MCF 10A (cell line): ENCODE measurements around the gene JAK3. TPM values are rescaled to one million over a fixed set of nuclear protein-coding genes. Genes with fewer than 3 reads are reported as not detected.
A peak's percentile ranks its signal among the peaks of the same experiment; 100 is the strongest.

Experiments used
- BruUV-seq: library from RNA; stranded (reverse); fragments of 400-500 nt; replicated peaks from 2 replicates; lab custom pipeline; 2021; lab: Mats Ljungman, UMichigan
- CTCF ChIA-PET: fragments of 300-600 bp; sonication (Branson Sonifier 250); formaldehyde crosslinking; extraction: SDS; loops from one replicate; lab custom pipeline; 2021; ENCODE audit warnings: antibody characterized with exemption, inconsistent platforms; lab: Yijun Ruan, JAX
- POLR2A ChIA-PET: fragments of 300-600, 350-650 bp; sonication (Branson Sonifier 250); formaldehyde crosslinking; extraction: SDS; loops from one replicate; lab custom pipeline; 2020; ENCODE audit warnings: antibody characterized with exemption, inconsistent platforms; lab: Yijun Ruan, JAX
- DNase-seq: peaks from one replicate; pipeline ENCODE4 v3.0.0-alpha.2; 2018; ENCODE audit not compliant: unreplicated experiment
- H3K27ac Mint-ChIP-seq: one replicate; pipeline ENCODE4 v1.8.0; 2022; ENCODE audit warnings: mild to moderate bottlenecking, low read depth, mixed read lengths; ENCODE audit not compliant: unreplicated experiment
- H3K27me3 Mint-ChIP-seq: one replicate; pipeline ENCODE4 v1.8.0; 2022; ENCODE audit warnings: mixed read lengths; ENCODE audit not compliant: insufficient read depth, unreplicated experiment
- H3K36me3 Mint-ChIP-seq: one replicate; pipeline ENCODE4 v1.8.0; 2022; ENCODE audit warnings: mild to moderate bottlenecking, moderate library complexity, mixed read lengths; ENCODE audit not compliant: insufficient read depth, unreplicated experiment
- H3K4me1 Mint-ChIP-seq: one replicate; pipeline ENCODE4 v1.8.0; 2022; ENCODE audit warnings: mixed read lengths; ENCODE audit not compliant: insufficient read depth, unreplicated experiment
- H3K4me3 Mint-ChIP-seq: one replicate; pipeline ENCODE4 v1.8.0; 2022; ENCODE audit warnings: mild to moderate bottlenecking, moderate library complexity, mixed read lengths; ENCODE audit not compliant: unreplicated experiment
- H3K9me3 Mint-ChIP-seq: one replicate; pipeline ENCODE4 v1.8.0; 2022; ENCODE audit warnings: mixed read lengths; ENCODE audit not compliant: unreplicated experiment
- intact Hi-C: fragments of 100-400 bp; cut with micrococcal nuclease; formaldehyde crosslinking; loops from 2 replicates; pipeline ENCODE4 v1.14.1; 2022
- total RNA-seq: library from RNA; stranded (reverse); gene quantifications from 2 replicates; pipeline ENCODE4 v1.2.3, GENCODE V29; 2022
- TF ChIP-seq, protein P1 (sequence below): fragments of 200-600 bp; IDR thresholded peaks from one replicate; pipeline ENCODE4 v1.8.0; 2022; ENCODE audit warnings: antibody characterized with exemption, mild to moderate bottlenecking; ENCODE audit not compliant: unreplicated experiment

The JAK3 gene
- total RNA-seq, 1 experiment from 2014 or later = not detected

DNA sequence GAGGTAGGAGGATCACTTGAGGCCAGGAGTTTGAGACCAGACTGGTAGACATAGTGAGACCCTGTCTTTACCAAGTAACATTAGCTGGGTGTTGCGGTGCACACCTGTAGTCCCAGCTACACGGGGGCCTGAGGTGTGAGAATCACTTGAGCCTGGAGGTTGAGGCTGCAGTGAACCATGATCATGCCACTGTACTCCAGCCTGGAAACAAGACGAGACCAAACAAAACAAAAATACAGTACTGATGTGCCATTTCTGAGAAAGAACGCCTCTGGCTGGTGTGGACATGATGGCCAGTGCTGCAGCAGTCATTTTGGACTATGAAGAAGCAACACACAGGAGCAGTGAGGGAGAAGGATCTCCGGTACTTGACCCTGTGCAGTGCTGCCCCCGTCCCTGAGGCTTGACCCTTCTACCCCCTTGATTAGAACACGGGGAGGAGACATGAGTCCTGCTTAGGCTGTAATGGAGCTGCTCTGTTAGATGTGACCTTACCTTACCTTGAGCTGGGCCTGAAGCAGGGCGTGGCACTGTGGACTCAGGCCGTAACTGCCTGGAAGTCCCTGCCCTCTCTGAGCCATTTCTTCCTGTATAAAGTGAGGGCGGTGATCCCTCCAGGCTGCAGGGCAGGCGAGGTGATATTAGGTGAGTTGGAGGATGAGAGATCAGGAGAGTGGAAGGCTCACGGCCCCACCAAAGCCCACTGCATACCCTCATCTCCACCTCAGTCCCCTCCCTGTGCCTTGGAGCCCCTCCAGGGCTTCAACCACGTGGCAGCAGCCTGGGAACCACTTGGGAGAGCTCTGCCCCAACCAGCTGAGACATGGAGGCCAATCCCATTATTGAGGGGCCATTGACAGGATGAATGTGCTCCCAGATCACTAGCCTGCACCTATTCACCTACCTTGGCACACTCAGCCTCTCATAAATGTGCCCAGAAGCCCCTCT, 17.9 kb upstream of the JAK3 start:
- BruUV-seq = no TSS peak
- H3K27ac Mint-ChIP-seq = peak overlapping the region; percentile 58
- peaks cover 65% of the 10 kb centered on the region for H3K36me3 Mint-ChIP-seq
- intact Hi-C loops = no loop called here
- CTCF ChIA-PET = interaction anchor here (0.6 to 1.7 kb wide), 6 partner anchors 11 to 298 kb away, joined by 3 to 8 read pairs (median 5); partner anchors contain the start of gene CCDC124
- POLR2A ChIA-PET = interaction anchor here (0.6 to 3.8 kb wide), 12 partner anchors 13 to 354 kb away, joined by 3 to 82 read pairs (median 3); partner anchors contain the start of genes CCDC124 and PGLS
- no peaks in the 10 kb centered on the region for H3K27me3 Mint-ChIP-seq
- TF ChIP-seq, protein P1, sequence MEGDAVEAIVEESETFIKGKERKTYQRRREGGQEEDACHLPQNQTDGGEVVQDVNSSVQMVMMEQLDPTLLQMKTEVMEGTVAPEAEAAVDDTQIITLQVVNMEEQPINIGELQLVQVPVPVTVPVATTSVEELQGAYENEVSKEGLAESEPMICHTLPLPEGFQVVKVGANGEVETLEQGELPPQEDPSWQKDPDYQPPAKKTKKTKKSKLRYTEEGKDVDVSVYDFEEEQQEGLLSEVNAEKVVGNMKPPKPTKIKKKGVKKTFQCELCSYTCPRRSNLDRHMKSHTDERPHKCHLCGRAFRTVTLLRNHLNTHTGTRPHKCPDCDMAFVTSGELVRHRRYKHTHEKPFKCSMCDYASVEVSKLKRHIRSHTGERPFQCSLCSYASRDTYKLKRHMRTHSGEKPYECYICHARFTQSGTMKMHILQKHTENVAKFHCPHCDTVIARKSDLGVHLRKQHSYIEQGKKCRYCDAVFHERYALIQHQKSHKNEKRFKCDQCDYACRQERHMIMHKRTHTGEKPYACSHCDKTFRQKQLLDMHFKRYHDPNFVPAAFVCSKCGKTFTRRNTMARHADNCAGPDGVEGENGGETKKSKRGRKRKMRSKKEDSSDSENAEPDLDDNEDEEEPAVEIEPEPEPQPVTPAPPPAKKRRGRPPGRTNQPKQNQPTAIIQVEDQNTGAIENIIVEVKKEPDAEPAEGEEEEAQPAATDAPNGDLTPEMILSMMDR = no peak
- H3K4me3 Mint-ChIP-seq = no peak overlapping the region
- peak; percentile 85 for DNase-seq
- H3K9me3 Mint-ChIP-seq = no peaks in the 10 kb centered on the region
- H3K4me1 Mint-ChIP-seq = peaks cover 18% of the 10 kb centered on the region

DNA sequence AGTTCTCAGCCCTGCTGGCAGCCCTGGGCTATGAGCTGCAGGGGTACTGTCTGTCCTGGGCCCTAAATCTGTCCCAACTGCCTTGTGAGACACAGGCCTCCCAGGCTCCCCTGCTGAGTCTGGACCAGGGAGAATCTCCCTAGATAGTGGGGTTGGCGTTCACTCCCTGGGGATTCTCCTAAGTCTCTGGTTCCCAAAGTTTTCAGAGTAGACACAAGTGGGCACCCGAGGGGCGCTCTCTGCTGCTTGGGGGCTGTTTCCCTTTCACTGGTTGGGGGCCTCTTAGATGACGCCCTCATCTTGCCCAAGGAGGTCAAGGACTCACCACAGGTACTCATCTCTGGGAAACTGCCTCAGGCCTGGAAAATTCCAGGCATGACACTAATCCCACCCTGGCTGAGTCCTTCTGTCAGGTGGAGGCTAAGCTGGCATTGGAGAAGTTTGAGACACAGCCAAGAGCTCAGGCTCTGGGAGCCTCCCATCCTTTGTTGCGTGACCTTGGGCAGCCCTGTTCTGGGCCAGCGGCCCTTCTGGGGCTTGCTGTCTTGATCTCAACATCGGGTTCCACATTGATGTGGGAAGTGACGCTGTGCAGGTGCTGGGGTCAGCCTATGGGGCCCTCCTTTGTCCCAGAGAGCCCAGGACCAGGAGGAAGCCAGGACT, 15.9 kb upstream of the JAK3 start:
- peak; percentile 91 for DNase-seq
- H3K27me3 Mint-ChIP-seq = no peaks in the 10 kb centered on the region
- H3K27ac Mint-ChIP-seq = peak overlapping the region; percentile 31
- peaks cover 28% of the 10 kb centered on the region for H3K4me1 Mint-ChIP-seq
- POLR2A ChIA-PET = interaction anchor here (0.6 to 3.8 kb wide), 4 partner anchors 42 to 75 kb away, joined by 3 to 82 read pairs (median 4); partner anchors contain the start of gene CCDC124
- no peak overlapping the region for H3K4me3 Mint-ChIP-seq
- BruUV-seq = no TSS peak
- intact Hi-C loops = no loop called here
- H3K9me3 Mint-ChIP-seq = no peaks in the 10 kb centered on the region
- CTCF ChIA-PET = interaction anchor here (0.7 to 2.5 kb wide), 4 partner anchors 9 to 240 kb away, joined by 3 to 17 read pairs (median 6); partner anchors contain the start of gene CCDC124
- TF ChIP-seq, protein P1 = no peak
- H3K36me3 Mint-ChIP-seq = peaks cover 76% of the 10 kb centered on the region

DNA sequence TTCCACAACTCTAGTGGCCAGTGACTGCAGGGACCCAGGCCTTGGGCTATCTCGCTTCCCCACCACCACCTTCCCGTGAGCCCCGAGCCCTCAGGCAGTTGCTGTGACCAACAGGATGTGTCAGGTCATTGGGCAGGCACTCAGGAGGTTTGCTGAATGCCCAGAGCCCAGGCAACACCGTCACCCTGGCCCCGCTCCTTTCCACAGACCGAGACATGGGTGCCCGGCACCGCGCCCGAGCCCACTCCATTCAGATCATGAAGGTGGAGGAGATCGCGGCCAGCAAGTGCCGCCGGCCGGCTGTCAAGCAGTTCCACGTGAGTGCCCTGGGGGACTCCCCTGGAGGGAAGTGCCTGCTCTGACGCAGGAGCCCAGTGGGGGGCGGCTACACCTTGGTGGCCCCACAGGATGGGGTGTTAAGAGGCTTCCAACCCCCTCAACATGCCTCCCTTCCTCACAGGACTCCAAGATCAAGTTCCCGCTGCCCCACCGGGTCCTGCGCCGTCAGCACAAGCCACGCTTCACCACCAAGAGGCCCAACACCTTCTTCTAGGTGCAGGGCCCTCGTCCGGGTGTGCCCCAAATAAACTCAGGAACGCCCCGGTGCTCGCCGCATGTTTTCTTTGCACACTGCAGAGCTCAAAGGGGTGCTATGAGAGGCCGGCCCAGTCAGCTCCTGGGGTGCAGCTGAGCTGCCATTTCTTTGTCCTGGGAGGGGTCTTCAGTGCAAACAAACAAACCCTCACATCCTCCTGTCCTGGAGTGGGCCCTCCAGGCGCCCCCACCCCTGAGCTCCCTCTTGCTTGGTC, 15.1 kb upstream of the JAK3 start:
- Mint-ChIP-seq H3K4me1 (peaks cover 28% of the 10 kb centered on the region), H3K4me3 (peak overlapping the region; percentile 98), H3K9me3 (no peaks in the 10 kb centered on the region), H3K27me3 (no peaks in the 10 kb centered on the region), H3K36me3 (peaks cover 72% of the 10 kb centered on the region), H3K27ac (no peak overlapping the region)
- no TSS peak for BruUV-seq
- ChIA-PET POLR2A (interaction anchor here (3.8 to 4.2 kb wide), 2 partner anchors 69 to 71 kb away, joined by 82 to 223 read pairs; partner anchors contain the start of gene CCDC124), CTCF (interaction anchor here (2.5 kb wide), 1 partner anchor 70 kb away, joined by 17 read pairs; the partner anchor contains the start of gene CCDC124)
- intact Hi-C loops = no loop called here
- peak; percentile 15 for DNase-seq
- TF ChIP-seq, protein P1 = no peak
